GM19455 (cell line): ENCODE measurements around the gene ZNF205.
A peak's percentile ranks its signal among the peaks of the same experiment; 100 is the strongest.
"Not testable (repeated sequence)": the region's sequence is repeated elsewhere in the genome, so short reads cannot be mapped to it uniquely, and the experiment has no call there.

Source experiments
- ATAC-seq: cut with Tn5 transposase; IDR thresholded peaks from one replicate; pipeline ENCODE4 v1.9.1; 2021; ENCODE audit not compliant: unreplicated experiment

Gene ZNF205

GRCh38 chr16:3129137-3130131 lies 17.0 kb downstream of the ZNF205 start:
- no peak for ATAC-seq

- no peak for ATAC-seq
Measured at GRCh38 chr16:3131755-3132377, 19.5 kb downstream of the ZNF205 start.

- no peak for ATAC-seq
Measured at GRCh38 chr16:3133844-3134243, 21.5 kb downstream of the ZNF205 start.

- peak; percentile 91 for ATAC-seq
Measured at GRCh38 chr16:3134338-3135125, 22.1 kb downstream of the ZNF205 start, which contains the start of gene ZNF213. ZNF213 (plus strand) TSS chr16:3135029; CDS start chr16:3137281, 2,252 bp downstream.

GRCh38 chr16:3135126-3135715 lies 22.8 kb downstream of the ZNF205 start:
- no peak for ATAC-seq

GRCh38 chr16:3137267-3137666 lies 24.9 kb downstream of the ZNF205 start:
- ATAC-seq: no peak

- ATAC-seq: no peak
Measured at GRCh38 chr16:3138342-3138741, 26.0 kb downstream of the ZNF205 start.

GRCh38 chr16:3138823-3139426 lies 26.5 kb downstream of the ZNF205 start:
- no peak for ATAC-seq

- not testable (repeated sequence) for ATAC-seq
Measured at GRCh38 chr16:3139561-3139960, 27.2 kb downstream of the ZNF205 start.

GRCh38 chr16:3140603-3141427 lies 28.4 kb downstream of the ZNF205 start:
- no peak for ATAC-seq

GRCh38 chr16:3141781-3142311 lies 29.5 kb downstream of the ZNF205 start:
- no peak for ATAC-seq

GRCh38 chr16:3142327-3142726 lies 29.9 kb downstream of the ZNF205 start:
- no peak for ATAC-seq

GRCh38 chr16:3142770-3143169 lies 30.4 kb downstream of the ZNF205 start:
- no peak for ATAC-seq

GRCh38 chr16:3143189-3143588 lies 30.8 kb downstream of the ZNF205 start:
- ATAC-seq: no peak

- no peak for ATAC-seq
Measured at GRCh38 chr16:3143598-3144320, 31.4 kb downstream of the ZNF205 start.

- ATAC-seq: no peak
Measured at GRCh38 chr16:3144321-3144983, 32.1 kb downstream of the ZNF205 start.

GRCh38 chr16:3145151-3145550 lies 32.8 kb downstream of the ZNF205 start:
- ATAC-seq: no peak

GRCh38 chr16:3145660-3146059 lies 33.3 kb downstream of the ZNF205 start:
- no peak for ATAC-seq
